Suppressor macrophage treated with lipopolysaccharide for 1 hour (primary cell): Measurements from ENCODE around the gene SMAD6.

Source experiments
- DNase-seq, 3 donors: peaks; one replicate each; pipeline ENCODE4 v3.0.0-alpha.2; 2020 to 2022

The SMAD6 gene

DNA sequence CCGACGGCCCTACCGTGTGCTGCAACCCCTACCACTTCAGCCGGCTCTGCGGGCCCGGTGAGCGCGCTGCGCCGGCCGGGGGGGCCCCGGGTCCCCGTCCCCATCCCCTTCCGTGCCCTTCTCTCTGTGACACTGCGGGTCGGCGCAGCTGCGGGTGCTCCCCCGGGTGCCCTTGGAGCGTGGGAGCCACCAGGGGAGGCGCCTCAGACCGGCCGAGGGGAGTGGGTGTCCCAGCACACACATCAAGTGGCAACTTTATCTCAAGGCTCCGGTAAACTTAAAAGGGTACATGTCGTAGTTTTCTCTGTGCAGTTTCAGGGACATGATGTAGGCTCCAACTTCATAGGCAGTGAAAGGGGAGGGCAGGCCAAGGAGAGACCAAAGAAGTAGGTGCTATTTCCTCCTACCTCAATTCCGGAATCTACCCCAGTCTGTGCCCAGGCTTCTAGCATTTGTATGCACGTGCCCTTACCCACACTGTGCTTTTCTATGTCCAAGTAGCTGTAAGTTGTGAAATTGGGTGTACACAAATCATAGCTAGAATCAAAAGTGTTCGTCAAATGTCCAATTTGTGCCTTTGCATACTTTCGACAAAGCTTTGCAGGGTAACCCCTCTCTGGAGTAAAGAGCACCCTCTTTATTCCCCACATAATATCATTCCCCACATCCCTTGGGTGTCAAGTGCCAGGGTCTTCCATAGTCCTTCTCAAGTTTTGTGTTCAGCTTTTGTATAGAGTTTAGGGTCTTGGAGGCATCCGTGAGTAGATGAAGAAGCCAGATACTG, 2.2 kb downstream of the SMAD6 start:
- peak in 1 of 3 donors; percentile 20 for DNase-seq

DNA sequence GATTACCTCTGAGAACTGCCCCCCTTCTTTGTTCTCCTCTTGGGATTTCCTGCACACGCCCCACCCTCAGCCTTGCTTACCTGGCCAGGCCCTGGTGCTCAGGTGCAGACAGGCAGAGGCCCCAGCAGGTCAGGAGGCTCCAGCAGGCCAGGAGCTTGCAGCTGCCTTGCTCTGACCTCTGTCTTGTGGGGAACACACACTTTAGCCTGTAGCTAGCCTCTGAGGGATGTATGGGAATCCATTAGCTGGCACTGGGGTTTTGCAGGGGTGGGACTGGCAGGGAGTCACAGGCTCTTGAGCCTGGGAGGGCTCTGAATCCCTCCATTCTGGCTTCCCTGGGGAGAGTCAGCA, 2.7 kb downstream of the SMAD6 start:
- DNase-seq, result no peak

DNA sequence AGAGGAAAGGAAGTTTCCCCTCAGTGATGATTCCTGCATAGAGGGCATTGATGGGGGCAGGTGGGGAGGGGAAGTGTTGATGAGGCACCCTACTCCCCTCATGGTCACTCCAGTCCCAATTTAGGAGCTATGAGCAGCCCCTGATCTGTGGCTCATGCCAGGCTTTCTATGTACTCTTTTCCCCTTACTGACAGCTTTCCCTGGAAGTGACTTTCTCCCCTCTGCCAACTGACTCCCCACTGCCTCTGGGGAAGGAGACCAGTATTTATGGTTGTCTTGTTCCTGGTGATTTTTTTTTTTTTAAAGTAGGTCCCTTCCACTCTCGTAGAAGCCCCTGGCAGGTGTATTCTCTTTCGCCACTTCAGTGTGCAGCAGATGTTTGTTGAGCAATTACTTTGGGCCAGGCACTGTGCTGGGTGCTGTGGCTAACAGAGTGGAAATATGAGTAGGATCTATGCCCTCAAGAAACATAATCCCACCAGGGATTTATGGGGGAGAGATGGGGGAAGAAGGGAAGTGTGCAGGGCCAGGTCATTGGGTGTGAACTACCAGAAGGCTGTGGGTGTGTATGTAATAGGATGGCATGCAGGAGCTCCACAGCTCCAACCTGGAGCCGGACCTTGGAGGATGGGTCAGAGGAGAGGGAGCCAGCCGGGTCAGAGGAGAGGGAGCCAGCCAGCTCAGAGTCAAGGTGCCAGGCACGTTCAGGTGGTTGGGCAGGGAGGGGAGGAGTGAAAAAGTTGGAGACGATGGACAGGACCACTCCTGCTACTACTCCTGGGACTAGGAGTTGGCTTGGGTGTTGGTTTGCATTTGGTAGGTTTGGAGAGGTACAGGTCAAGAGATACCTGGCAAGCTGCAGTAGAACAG, 3.5 kb downstream of the SMAD6 start:
- peak in 1 of 3 donors; percentile 20 for DNase-seq

DNA sequence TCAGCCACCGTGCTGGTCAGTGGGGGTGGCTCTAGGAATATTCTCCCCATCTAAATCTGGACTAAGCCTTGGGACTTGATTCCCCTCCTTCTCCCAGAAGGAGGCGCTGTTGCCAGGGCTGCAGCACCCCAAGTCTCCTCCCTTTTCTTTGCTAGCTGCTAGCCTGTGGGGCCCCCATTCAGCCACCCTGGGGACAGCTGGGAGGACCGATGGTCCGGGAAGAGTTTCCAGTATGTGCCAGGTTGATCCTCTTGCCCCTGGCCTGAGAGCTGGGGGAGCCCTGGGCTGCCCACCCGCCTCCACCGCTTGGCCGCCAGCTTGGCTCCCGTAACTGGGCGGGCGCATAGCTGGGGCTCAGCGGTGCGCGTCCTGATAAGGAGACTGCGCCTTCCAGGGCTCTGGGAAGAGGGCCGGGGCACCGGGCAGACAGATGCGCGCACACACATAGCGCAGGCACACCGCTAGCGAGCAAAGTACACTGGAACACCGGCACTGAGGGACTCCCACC, 4.2 kb downstream of the SMAD6 start:
- DNase-seq, result peak in 1 of 3 donors; percentile 23

DNA sequence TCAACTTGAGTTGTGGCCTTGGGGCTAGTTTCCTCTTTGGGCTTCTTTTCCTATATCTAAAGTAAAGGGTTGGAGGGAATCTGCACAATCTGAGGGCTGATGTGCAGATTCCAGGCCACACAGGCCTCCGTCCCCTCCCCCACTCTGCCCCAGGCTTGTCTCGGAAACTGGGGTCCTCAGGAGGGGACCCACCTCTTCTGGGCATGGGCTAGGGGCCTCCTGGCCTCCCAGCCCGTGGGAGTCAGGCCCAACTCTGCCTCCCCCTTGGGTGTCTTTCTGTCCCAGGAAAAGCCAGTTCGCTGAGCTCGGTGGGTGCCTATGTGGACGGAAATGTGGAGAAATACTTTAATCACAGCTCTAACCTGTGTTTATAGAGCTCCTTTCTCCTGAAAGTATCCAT, 4.8 kb downstream of the SMAD6 start:
- DNase-seq, result no peak

DNA sequence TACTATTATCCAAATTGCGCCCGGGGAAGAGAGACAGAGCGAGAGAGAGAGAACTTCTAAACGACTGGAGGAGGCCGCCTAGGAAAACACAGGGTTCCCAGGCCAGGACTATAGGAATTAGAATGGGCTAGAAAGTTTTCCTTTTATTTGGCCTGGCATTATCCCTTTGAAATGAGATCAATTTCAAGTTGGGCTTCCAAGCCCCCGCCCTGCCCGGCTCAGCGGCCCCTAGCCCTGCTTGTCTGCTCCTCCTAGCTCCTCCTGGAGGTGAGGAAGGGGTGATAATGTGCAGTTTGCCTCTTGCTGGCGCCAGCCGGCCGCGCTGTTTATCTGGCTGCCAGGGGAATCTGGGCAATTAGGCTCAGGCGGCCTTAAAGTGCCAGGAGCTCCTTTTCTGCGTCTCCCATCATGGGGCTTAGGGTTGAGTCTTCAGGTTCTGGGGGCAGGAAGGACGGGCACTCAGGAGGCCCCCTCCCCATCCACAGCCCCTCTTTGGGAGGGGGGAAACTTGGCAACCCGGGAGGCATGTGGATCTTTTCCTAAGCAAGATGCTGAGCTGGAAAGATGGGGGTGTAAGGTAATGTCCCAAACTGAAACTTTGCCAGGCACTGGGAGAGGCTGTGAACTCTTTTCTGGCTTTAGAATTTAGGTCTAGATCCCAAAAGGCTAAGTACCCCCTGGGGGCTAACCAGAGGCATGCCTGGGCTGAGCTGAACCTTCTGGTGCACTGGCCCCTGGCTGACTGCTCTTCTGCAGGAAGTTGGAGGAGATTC, 5.5 kb downstream of the SMAD6 start:
- DNase-seq, result no peak

DNA sequence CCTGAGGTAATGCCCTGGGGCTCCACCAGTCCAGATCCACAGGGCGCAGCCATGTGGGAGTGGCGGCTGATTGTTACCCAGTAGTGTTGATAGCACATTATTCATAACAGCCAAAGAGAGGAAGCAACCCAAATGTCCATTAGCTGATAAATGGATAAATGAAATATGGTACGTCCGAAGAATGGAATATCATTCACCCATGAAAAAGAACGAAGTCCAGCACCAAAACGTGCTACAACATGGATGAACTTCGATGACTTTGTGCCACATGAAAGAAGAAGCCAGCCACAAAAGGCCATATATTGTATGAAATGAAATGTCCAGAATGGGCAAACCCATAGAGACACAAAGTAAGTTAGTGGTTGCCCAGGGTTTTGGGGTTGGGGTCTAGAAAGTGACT, 6.4 kb downstream of the SMAD6 start:
- DNase-seq, result no peak

DNA sequence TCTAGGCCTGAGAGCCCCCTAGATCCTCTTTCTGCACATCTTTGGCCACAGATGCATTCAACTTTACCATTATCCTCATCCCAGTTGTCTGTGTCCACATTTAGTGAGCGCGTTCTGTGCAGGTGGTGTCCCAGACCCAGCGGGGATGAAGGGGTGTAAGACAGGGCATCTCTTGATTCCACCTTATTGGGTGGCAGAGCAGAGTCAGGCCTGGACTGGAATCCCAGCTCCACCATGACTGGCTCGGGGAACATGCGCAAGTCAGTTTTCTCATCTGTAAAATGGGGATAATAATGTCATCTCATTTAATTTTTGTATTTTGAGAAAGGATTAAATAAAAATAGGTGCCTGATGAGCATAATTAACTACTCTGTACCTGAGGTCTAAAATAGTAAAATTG, 7.8 kb downstream of the SMAD6 start:
- no peak for DNase-seq

DNA sequence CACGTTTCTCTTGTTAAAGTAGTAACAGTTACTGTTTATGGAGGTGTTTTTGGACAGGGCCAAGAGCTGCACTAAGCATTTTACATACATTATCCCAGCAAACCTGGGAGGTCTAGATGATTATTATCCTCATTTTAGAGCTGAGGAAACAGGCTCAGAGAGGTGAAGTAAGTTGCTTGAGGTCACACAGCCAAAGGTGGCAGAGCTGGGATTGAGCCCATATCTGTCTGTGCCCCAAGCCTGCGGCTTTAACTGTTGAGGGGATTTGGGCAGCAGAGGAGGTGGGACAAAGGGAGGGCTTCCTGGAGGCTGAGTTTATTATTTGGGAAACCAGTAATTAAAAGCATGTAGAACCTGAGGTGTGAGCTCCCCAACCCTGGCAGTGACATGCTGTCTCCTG, 9.2 kb downstream of the SMAD6 start:
- no peak for DNase-seq

DNA sequence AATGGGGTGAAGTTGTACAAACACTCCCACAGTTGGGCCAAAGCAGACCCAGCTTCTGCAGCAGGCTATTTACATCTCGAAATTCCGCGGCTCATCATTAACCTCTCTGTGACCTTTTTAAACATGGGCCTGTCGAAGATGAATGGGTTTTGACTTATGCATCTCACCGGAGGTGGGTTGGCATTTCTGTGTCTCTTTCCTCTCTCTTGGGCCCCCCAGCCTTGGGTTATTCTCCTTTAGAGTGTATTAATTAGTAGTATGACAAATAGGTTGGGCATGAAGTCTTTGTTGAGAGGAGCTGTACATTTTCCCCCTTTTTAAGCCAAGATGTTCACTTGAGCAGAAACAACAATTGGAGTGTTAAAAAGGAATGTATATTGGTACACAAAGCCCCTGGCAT, 9.8 kb downstream of the SMAD6 start:
- DNase-seq, result no peak

DNA sequence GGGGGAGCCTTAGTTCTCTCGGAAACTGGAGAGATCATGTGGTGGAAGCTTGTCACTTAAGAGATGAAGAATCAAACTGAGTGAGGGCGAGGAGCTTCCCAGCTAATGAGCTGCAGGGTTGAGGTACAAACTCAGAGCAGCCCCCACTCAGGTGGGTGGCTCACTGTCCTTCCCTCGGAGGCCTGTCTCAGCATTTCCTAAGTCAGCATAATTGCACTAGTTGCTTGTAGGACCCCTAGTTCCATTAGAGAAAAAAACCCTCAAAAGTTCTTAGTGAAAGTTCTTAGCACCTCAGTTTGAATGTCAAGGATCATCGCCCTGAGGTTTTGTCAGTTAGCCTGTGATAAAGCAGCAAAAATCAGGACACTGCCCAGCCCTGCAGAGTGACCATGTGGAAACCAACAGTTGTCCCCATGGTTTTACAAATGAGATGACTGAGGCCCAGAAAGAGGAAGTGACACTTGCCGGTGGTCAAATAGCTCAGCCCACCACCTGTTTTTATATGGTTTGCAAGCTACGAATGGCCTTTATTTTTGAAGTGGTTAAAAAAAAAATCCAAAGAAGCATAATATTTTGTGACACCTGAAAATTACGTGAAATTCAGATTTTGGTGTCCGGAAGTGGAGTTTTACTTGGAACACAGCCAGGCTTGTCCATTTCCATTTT, 11.9 kb downstream of the SMAD6 start:
- DNase-seq, result peak; percentile 19 to 34 (median 20)

DNA sequence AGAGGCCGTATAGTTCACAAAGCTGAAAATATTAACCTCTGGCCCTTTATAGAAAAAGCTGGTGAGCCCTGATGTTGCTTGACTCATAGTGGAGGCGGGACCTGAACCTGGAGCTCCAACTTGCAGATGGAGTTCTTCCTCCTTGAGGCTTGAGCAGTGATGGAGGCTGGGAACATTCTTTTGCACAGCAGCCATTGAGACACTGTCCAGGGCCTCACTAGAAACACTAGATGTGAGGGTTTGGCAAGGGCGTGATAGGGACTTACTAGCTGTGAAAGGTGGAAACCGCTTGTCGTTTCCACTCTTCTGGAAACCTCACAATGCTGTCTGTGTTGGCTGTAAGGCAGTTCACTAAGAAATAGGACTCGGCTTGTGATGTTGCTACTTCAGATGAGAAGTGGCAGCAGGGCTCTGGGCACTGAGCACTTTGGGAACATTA, 12.5 kb downstream of the SMAD6 start:
- DNase-seq, result peak in 2 of 3 donors; percentile 34 to 43

DNA sequence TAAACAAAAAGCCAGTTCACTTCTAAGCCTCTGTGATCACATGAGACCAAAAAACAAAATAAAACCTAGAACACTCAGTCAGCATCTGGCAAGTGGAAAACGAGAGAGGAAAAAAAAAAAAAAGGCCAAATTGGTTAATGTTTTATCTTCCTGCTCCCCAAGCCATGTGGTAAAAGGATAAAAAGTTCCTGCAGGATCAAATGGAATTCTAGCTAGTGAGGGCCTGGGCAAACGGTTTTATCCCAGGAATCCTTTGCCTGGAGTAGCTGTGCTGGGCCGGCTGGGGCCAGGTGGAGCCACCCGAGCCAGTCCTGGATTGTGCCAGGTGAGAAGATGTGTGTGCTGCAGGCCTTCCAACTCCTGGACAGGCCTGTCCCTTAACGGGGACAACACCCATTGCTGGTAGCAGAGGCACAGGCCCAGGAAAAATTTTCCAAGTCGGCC, 13.2 kb downstream of the SMAD6 start:
- no peak for DNase-seq

DNA sequence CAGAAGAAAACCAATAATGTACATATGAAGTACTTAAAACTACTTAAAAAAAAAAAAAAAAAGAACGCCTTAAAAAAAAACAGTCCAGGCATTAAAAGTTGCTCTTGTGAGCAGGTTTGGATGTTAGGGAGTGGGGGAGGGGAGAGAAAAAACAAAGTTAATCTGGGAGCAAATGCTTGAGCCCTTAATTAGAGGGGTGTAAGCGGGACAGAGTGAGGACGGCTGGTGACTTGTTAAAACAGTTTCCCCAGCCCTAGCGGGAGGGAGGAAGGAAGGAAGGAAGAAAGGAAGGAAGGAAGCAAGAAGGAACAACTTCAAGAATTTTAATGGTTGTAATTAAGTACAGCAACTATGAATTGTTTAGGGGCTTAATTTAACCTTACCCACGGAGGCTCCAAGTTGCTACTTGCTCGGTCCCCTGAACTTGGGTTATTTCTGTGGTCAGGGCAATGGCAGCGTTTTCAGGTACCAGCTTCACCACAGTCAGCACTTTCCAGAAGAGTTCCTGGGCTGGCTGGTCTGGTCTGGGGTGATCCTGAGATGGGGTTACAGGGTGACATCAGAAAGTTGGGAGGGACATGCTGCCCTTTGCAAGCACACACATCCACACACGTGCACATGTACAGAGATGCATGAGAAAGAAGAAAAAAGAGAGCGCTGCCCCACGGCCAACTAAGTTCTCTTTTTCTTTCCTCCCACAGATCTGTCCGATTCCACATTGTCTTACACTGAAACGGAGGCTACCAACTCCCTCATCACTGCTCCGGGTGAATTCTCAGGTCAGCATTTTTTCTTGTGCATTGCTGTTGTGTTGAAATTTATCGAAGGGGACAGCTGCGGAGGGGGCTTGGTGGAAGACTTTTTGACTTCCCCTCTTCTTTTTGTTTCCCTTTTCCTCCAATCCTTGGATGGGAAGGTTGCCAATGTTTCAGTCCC, 14.0 kb downstream of the SMAD6 start:
- peak in 2 of 3 donors; percentile 59 to 68 for DNase-seq

DNA sequence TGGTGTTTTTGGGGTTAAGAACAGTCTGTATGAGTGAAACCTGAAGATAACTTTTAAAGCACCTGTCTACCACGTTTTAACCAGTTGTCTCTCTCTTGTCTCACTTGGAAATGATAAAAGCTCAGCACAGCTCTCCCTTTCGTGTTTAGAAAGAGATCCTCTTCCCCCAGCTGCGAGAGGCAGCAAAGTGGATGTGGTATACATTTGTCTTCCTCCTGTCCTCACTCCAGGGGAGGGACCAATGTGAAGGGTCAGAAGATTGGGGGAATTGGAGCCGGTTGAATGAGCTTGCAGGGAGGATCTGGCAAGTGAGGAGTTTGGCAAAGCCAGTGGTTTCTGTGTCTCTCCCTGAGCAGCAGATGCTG, 14.6 kb downstream of the SMAD6 start:
- no peak for DNase-seq

DNA sequence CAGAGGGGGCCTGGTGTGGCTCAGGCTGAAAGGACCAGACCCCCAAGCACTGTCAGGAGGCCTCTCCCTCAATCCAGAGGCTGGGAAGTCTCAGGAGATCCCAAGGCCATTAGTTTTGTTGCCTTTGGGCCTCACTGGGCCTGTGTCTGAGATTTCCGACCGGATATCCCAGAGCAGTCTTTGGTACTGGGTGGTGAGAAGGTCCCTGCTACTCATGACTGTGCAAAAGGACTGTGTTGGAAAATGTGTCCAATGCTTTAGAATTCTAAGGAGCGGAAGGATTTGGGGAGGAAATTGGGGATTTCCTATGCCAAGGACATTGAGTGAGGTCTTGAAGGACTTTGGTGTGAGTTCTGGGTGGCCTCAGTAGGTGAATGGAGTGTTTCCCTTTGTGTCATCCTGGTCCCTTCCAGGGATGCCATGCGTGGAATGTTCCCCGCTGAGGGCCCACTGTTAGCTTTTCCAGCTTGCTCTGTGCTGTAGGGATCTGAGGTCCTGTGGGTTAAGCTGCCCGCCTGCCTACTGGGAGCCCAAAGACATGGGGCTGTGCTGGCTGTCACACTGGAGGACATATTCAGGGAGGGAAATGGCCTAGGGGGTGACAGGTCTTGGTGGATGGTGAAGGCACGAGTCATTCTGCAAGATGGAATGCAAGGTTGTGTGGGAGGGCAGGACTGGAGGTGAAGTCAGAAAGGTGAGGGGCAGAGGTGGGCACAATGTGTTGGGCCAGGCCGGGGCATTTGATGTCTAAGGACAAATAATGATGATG, 16.4 kb downstream of the SMAD6 start:
- DNase-seq, result no peak

DNA sequence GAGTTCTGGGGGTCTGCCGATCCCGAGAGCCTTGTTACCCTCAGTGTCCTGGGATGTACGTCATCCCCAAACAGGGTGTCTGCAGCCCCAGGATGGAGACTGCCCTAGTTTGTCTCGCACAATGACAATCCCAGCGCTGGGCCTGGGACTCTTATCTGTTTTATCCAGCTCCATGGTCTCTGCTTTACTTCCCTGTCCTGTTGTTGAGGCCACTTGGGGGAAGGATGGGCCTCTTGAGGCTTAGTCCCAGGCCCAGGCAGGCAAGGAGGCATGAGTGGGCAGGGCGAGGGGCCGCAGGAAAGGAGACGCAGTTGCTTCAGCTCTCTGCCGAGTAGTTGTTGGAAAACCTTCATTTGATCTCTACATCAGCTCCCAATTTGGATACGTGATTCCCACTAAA, 17.4 kb downstream of the SMAD6 start:
- no peak for DNase-seq

DNA sequence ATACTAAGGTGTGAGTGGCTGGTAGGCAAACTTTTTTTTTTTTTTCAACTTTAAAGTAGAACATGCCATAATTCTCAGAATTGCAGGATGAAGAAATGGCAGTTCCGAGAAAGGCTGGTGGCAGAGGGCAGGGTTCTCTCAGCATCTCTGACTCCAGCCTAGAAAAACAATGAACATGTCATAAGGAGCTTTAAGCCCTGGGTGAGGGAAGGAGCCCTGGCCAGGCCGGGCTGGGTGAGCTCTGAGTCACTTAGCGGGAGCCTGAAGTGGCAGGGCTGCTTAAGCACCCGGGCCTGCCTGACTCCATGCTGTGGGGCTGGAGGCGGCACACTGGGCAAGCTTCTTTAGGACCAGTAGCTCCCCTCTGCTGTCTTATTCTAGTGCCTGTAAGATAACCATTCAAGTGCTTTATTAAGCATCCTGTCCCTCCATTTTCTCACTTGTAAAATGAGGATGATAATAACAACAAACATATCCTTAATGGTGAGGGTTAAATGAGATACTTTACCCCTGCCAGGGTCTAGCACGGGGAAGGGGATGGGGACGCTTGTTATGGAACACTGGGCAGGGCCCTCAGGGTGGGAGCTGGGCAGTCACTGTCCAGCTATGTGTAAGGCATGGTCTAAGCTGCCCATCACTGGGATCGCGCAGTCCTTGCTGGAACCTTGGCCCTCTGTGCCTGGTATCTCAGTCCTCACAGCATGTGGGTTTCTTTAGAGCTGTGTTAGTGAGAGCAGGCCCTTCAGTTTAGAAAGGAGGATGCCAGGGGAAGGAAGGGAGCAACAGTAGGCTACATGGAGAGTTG, 18.4 kb downstream of the SMAD6 start:
- peak; percentile 24 to 59 (median 46) for DNase-seq

DNA sequence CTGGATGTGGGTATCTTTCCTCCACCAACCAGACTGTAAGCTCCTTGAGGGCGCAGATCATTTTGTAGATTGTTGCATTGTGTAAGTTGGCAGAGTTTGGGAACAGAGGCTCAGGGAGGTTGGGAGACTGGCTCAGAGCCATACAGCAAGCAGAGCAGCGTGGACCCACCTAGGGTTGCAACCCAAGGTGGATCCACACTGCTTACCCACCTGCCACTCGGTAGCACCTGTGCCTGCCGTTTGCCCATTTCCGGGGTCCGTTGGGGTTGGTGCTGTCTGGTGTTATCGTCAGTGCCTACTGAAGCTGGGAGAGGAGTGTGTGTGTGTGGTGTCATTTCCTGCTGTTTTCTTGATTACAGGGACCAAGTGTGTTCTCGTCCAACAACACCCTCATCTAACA, 19.0 kb downstream of the SMAD6 start:
- no peak for DNase-seq

DNA sequence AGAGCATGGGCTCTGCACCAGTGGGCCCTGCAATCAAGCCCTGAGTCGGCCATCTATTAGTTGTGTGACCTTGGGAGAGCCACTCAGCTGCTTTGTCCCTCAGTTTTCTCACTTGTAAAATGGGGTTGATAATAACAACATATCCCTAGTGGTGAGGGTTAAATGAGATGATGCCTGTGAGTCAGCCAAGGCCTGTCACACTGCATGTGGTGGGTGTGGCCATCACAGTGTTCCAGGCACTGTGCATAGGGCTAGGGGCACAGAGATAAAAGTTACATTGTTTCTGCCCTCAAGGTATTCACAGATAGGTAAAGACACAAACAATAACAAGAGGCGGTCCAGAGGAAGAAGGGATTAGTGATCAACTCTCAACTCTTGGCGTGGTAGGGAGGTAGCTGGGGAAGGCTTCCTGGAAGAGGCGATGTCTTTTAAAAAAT, 19.5 kb downstream of the SMAD6 start:
- DNase-seq, result peak; percentile 32 to 50 (median 37)
